ENCODE data around the gene TRIM44.
"Not testable (repeated sequence)": the region's sequence is repeated elsewhere in the genome, so short reads cannot be mapped to it uniquely, and the experiment has no call there.

The TRIM44 gene

GRCh38 chr11:35853971-35854370 lies 191.4 kb downstream of the TRIM44 start:
- Histone ChIP-seq H2AFZ (ENCODE audit: low read length, unreplicated experiment) (no peak overlapping the region), H3K36me3 (ENCODE audit: insufficient read depth, low read length) (no peaks in the 10 kb centered on the region), H3K79me2 (ENCODE audit: control insufficient read depth, insufficient read depth, low read length, unreplicated experiment) (no peaks in the 10 kb centered on the region), H3K4me1 (ENCODE audit: control insufficient read depth, insufficient read depth, low read length, unreplicated experiment) (no peaks in the 10 kb centered on the region), H3K4me3 (ENCODE audit: low read depth, low read length) (no peak overlapping the region), H3K27ac (ENCODE audit: low read depth, low read length) (no peak overlapping the region), H3K27me3 (ENCODE audit: insufficient read depth, low read length) (peaks cover 1% of the 10 kb centered on the region)

GRCh38 chr11:35855671-35856070 lies 193.1 kb downstream of the TRIM44 start:
- H3K27ac ChIP-seq (ENCODE audit: low read depth, low read length), result no peak overlapping the region
- H3K36me3 ChIP-seq (ENCODE audit: insufficient read depth, low read length), result no peaks in the 10 kb centered on the region
- no peaks in the 10 kb centered on the region for H3K4me1 ChIP-seq (ENCODE audit: control insufficient read depth, insufficient read depth, low read length, unreplicated experiment)
- no peaks in the 10 kb centered on the region for H3K27me3 ChIP-seq (ENCODE audit: insufficient read depth, low read length)
- no peaks in the 10 kb centered on the region for H3K79me2 ChIP-seq (ENCODE audit: control insufficient read depth, insufficient read depth, low read length, unreplicated experiment)
- no peak overlapping the region for H2AFZ ChIP-seq (ENCODE audit: low read length, unreplicated experiment)
- no peak overlapping the region for H3K4me3 ChIP-seq (ENCODE audit: low read depth, low read length)

DNA sequence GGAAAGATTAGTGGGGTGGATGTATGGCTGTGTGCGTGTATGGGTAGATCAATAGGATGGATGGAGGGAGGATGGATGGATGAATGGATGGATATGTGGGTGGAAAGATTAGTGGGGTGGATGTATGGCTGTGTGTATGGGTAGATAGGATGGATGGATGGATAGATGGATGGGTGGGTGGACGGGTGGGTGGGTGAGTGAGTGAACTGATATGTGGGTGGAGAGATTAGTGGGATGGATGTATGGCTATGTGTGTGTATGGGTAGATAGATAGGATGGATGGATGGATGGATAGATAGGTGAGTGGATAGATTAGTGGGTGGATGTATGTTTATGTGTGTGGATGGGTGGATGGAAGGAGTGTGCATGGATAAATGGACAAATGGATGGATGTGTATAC lies 193.7 kb downstream of the TRIM44 start:
- H2AFZ ChIP-seq (ENCODE audit: low read length, unreplicated experiment), result no peak overlapping the region
- no peak overlapping the region for H3K4me3 ChIP-seq (ENCODE audit: low read depth, low read length)
- no peaks in the 10 kb centered on the region for H3K27me3 ChIP-seq (ENCODE audit: insufficient read depth, low read length)
- H3K27ac ChIP-seq (ENCODE audit: low read depth, low read length), result no peak overlapping the region
- H3K36me3 ChIP-seq (ENCODE audit: insufficient read depth, low read length), result no peaks in the 10 kb centered on the region
- no peaks in the 10 kb centered on the region for H3K79me2 ChIP-seq (ENCODE audit: control insufficient read depth, insufficient read depth, low read length, unreplicated experiment)
- H3K4me1 ChIP-seq (ENCODE audit: control insufficient read depth, insufficient read depth, low read length, unreplicated experiment), result no peaks in the 10 kb centered on the region

DNA sequence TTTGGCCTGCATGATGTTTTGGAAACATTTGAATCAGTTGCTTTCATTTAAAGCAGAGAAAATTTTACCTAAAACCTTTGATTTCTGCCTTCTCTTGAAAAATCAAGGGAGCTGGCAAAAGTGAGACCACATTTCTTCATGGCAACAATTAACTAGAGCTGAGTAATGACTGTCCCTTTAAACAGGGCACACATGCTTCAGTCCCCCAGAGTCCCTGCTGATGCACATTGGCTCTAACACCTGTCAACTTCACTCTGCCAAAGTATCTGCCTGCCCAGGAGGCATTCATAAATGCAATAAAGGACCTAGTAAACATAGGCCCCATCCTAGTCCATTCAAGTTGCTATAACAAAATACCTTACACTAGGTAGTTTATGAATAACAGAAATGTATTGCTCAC lies 194.2 kb downstream of the TRIM44 start:
- Histone ChIP-seq H3K4me1 (ENCODE audit: control insufficient read depth, insufficient read depth, low read length, unreplicated experiment) (no peaks in the 10 kb centered on the region), H3K27ac (ENCODE audit: low read depth, low read length) (no peak overlapping the region), H3K36me3 (ENCODE audit: insufficient read depth, low read length) (no peaks in the 10 kb centered on the region), H3K79me2 (ENCODE audit: control insufficient read depth, insufficient read depth, low read length, unreplicated experiment) (no peaks in the 10 kb centered on the region), H2AFZ (ENCODE audit: low read length, unreplicated experiment) (no peak overlapping the region), H3K4me3 (ENCODE audit: low read depth, low read length) (no peak overlapping the region), H3K27me3 (ENCODE audit: insufficient read depth, low read length) (no peaks in the 10 kb centered on the region)

DNA sequence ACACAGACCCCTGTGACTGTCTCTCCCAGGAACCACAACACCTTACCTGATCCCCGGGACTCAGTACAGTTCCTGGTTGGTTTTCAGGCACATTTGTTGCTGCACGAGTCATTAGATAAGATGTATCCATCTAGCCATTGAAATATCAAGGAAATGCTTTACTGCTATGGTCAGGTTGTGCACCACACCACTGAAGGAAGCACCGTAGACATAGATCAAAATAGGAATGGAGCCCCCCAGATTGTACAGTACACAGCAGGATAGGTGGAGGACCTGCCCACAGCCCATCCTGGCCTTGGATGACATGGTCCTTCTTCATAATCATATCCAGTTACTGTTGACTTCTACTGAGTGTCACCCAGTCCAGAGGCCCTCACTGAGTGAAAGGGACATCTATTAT lies 195.3 kb downstream of the TRIM44 start:
- Histone ChIP-seq H3K79me2 (ENCODE audit: control insufficient read depth, insufficient read depth, low read length, unreplicated experiment) (no peaks in the 10 kb centered on the region), H3K4me3 (ENCODE audit: low read depth, low read length) (no peak overlapping the region), H3K36me3 (ENCODE audit: insufficient read depth, low read length) (no peaks in the 10 kb centered on the region), H3K4me1 (ENCODE audit: control insufficient read depth, insufficient read depth, low read length, unreplicated experiment) (no peaks in the 10 kb centered on the region), H2AFZ (ENCODE audit: low read length, unreplicated experiment) (no peak overlapping the region), H3K27me3 (ENCODE audit: insufficient read depth, low read length) (no peaks in the 10 kb centered on the region), H3K27ac (ENCODE audit: low read depth, low read length) (no peak overlapping the region)

GRCh38 chr11:35859301-35859700 lies 196.7 kb downstream of the TRIM44 start:
- Histone ChIP-seq H3K4me3 (ENCODE audit: low read depth, low read length) (no peak overlapping the region), H3K27me3 (ENCODE audit: insufficient read depth, low read length) (no peaks in the 10 kb centered on the region), H3K36me3 (ENCODE audit: insufficient read depth, low read length) (no peaks in the 10 kb centered on the region), H2AFZ (ENCODE audit: low read length, unreplicated experiment) (no peak overlapping the region), H3K4me1 (ENCODE audit: control insufficient read depth, insufficient read depth, low read length, unreplicated experiment) (no peaks in the 10 kb centered on the region), H3K27ac (ENCODE audit: low read depth, low read length) (no peak overlapping the region), H3K79me2 (ENCODE audit: control insufficient read depth, insufficient read depth, low read length, unreplicated experiment) (no peaks in the 10 kb centered on the region)

GRCh38 chr11:35860194-35860593 lies 197.6 kb downstream of the TRIM44 start:
- not testable (repeated sequence) for H3K4me3 ChIP-seq (ENCODE audit: low read depth, low read length); H3K36me3 ChIP-seq (ENCODE audit: insufficient read depth, low read length); H3K27ac ChIP-seq (ENCODE audit: low read depth, low read length); H3K79me2 ChIP-seq (ENCODE audit: control insufficient read depth, insufficient read depth, low read length, unreplicated experiment); H3K27me3 ChIP-seq (ENCODE audit: insufficient read depth, low read length); H2AFZ ChIP-seq (ENCODE audit: low read length, unreplicated experiment); H3K4me1 ChIP-seq (ENCODE audit: control insufficient read depth, insufficient read depth, low read length, unreplicated experiment)

GRCh38 chr11:35861191-35861590 lies 198.6 kb downstream of the TRIM44 start:
- no peak overlapping the region for H3K4me3 ChIP-seq (ENCODE audit: low read depth, low read length)
- no peaks in the 10 kb centered on the region for H3K4me1 ChIP-seq (ENCODE audit: control insufficient read depth, insufficient read depth, low read length, unreplicated experiment)
- H3K79me2 ChIP-seq (ENCODE audit: control insufficient read depth, insufficient read depth, low read length, unreplicated experiment), result no peaks in the 10 kb centered on the region
- no peaks in the 10 kb centered on the region for H3K36me3 ChIP-seq (ENCODE audit: insufficient read depth, low read length)
- H2AFZ ChIP-seq (ENCODE audit: low read length, unreplicated experiment), result no peak overlapping the region
- H3K27me3 ChIP-seq (ENCODE audit: insufficient read depth, low read length), result no peaks in the 10 kb centered on the region
- no peak overlapping the region for H3K27ac ChIP-seq (ENCODE audit: low read depth, low read length)

- H2AFZ ChIP-seq (ENCODE audit: low read length, unreplicated experiment), result no peak overlapping the region
- no peak overlapping the region for H3K27ac ChIP-seq (ENCODE audit: low read depth, low read length)
- no peaks in the 10 kb centered on the region for H3K79me2 ChIP-seq (ENCODE audit: control insufficient read depth, insufficient read depth, low read length, unreplicated experiment)
- no peaks in the 10 kb centered on the region for H3K36me3 ChIP-seq (ENCODE audit: insufficient read depth, low read length)
- no peaks in the 10 kb centered on the region for H3K4me1 ChIP-seq (ENCODE audit: control insufficient read depth, insufficient read depth, low read length, unreplicated experiment)
- no peak overlapping the region for H3K4me3 ChIP-seq (ENCODE audit: low read depth, low read length)
- H3K27me3 ChIP-seq (ENCODE audit: insufficient read depth, low read length), result no peaks in the 10 kb centered on the region
Observed at GRCh38 chr11:35862666-35863065, 200.1 kb downstream of the TRIM44 start.

DNA sequence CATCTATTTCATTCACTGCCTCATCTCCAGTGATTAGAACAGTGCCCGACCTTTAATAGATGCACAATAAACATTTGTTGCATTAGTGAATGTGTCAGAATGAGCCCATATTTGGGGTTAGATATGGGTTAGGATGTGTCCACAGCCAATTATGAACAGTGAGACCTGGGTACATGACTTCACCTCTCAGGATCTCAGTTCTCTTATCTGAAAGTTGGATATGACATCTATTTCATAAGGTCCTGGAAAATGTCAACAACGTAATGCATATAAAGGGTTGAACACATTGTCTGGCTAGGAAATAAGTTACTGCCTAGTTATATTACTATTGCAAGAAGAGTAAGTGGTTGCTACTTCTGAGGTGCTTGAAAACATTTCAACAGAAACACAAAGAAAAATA lies 201.6 kb downstream of the TRIM44 start:
- no peaks in the 10 kb centered on the region for H3K79me2 ChIP-seq (ENCODE audit: control insufficient read depth, insufficient read depth, low read length, unreplicated experiment)
- no peak overlapping the region for H2AFZ ChIP-seq (ENCODE audit: low read length, unreplicated experiment)
- H3K27ac ChIP-seq (ENCODE audit: low read depth, low read length), result no peak overlapping the region
- no peaks in the 10 kb centered on the region for H3K36me3 ChIP-seq (ENCODE audit: insufficient read depth, low read length)
- H3K27me3 ChIP-seq (ENCODE audit: insufficient read depth, low read length), result no peaks in the 10 kb centered on the region
- H3K4me1 ChIP-seq (ENCODE audit: control insufficient read depth, insufficient read depth, low read length, unreplicated experiment), result no peaks in the 10 kb centered on the region
- no peak overlapping the region for H3K4me3 ChIP-seq (ENCODE audit: low read depth, low read length)

- no peaks in the 10 kb centered on the region for H3K36me3 ChIP-seq (ENCODE audit: insufficient read depth, low read length)
Observed at GRCh38 chr11:35866601-35867000, 204.0 kb downstream of the TRIM44 start.

More at GRCh38 chr11:35866601-35867000, 204.0 kb downstream of the TRIM44 start:
- Histone ChIP-seq H3K27ac (ENCODE audit: low read depth, low read length) (no peak overlapping the region), H3K4me1 (ENCODE audit: control insufficient read depth, insufficient read depth, low read length, unreplicated experiment) (no peaks in the 10 kb centered on the region), H3K27me3 (ENCODE audit: insufficient read depth, low read length) (no peaks in the 10 kb centered on the region), H3K79me2 (ENCODE audit: control insufficient read depth, insufficient read depth, low read length, unreplicated experiment) (no peaks in the 10 kb centered on the region), H2AFZ (ENCODE audit: low read length, unreplicated experiment) (no peak overlapping the region), H3K4me3 (ENCODE audit: low read depth, low read length) (no peak overlapping the region)

All from ACC112 (cell line).